Right ventricle myocardium inferior (tissue), 1 donor: ENCODE measurements around the gene GYG2. TPM values are rescaled to one million over a fixed set of nuclear protein-coding genes. Genes with fewer than 3 reads are reported as not detected.

ENCODE experiments used
- ATAC-seq: fragments of 200-7000 bp; cut with Tn5 transposase; one replicate; pipeline ENCODE4 v1.9.1; 2020; ENCODE audit warnings: mild to moderate bottlenecking, moderate library complexity
- DNase-seq: peaks from one replicate; pipeline ENCODE4 v3.0.0; 2021; ENCODE audit errors: missing footprints
- intact Hi-C: fragments of 100-400 bp; cut with DNase I; formaldehyde crosslinking; loops from one replicate; pipeline ENCODE4 v1.11.0; 2022
- total RNA-seq: library from RNA; stranded (reverse); fragmentation: NEBNext Ultra II Directional; extraction: Animal tissue kit (Norgen Biotek cat#: 25700); gene quantifications from one replicate; pipeline ENCODE4 v1.2.1, GENCODE V29; 2021
- donor health status: DM: no; HTN: yes; CAD: no; lungs with severe emphysema.

The GYG2 gene
- total RNA-seq, 1 donor from 2014 or later: 1.5 TPM

DNA sequence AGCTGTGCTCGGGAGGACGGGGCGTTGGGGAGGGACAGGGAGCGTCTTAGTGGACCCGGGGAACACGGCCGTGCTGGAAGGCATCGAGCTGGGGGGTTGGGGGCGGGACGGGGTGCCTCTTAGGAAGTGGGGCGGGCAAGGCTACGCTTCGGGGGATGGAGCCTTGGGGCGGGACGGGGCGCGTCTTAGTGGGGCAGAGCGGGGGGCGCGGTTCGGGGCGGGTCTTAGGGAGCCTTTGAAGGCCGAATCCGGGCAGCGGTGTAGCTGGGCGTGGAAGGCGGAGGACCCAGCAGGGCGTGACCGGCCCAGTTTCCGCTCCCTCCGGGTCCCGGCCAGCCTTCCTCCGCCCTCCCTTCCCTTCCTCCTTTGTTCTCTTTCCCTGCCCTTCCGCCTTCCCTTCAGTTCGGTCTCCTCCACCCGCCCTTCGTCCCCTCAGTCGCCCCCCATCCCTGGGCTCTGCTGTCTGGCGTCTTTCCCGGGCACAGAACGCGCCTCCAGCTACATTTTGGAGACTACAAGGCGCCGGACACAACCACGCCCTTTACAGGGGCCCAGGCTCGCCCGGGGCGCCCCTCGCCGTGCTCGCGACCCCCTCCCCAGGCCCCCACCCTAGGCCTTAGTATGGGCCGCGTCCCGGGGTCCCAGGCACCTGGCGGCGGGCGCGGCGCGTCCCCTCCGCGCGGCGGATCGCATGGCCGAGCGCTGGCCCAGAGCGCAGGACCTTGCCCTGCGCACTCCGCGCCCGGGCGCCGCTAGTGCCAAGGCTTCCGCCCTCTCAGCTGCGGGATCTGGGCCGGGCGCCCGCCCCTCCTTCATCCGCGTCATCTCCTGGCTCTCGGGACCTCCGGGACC is 100.1 kb downstream of the GYG2 start, which contains the start of gene ARSD:
TSS of gene ARSD (minus strand) at position 757 of the 852 bp plus-strand sequence. CDS start at position 693, 64 bp downstream.
- ATAC-seq (peak; percentile 97), DNase-seq (peak; percentile 95)
- intact Hi-C loops: no loop called here

DNA sequence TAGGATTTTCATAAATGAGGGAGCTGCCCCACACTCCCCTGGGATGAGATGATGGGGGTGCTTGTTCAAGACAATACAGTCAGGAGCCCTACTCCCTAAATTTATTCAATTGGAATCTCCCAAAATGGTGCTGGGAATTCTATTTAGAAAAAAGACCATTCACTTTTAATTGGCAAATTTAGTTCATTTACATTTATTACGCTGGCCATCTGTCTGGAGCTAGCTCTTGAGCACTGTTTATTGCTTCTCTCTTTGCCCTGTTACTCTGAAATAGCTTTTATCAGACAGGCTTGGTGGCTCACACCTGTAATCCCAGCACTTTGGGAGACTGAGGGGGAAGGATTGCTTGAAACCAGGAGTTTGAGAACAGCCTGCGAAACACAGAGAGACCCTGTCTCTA is 102.4 kb downstream of the GYG2 start:
- ATAC-seq (no peak), DNase-seq (no peak)
- intact Hi-C loops: no loop called here

DNA sequence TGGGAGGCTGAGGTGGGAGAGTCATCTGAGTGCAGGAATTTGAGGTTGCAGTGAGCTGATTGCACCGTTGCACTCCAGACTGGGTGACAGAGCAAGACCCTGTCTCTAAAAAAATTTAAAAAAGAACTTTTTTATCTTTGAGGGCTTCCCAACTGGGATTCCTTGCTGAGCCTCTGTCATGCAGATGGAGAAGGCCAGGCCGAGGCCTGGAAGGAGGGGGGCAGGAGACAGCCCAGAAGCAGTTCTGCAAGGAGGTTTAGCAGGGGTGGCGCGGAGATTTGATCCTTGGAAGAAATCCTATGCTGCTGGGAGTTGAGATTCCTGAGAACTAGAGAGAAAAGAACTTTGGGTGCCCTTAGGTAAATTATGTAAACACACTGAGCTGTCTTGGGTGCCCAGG is 102.9 kb downstream of the GYG2 start:
- DNase-seq (no peak), ATAC-seq (no peak)
- intact Hi-C loops: no loop called here

Other genes with a start within 250 kb of the GYG2 start
- 359 TPM for gene CD99, start 137.6 kb upstream of the GYG2 start, total RNA-seq
- gene XG, start 76.9 kb upstream of the GYG2 start, total RNA-seq: 0.19 TPM
- gene ARSD, start 100.4 kb downstream of the GYG2 start, total RNA-seq: 5.4 TPM
- gene ARSH, start 177.6 kb downstream of the GYG2 start, total RNA-seq: not detected
- not detected for gene ARSF, start 212.5 kb downstream of the GYG2 start, total RNA-seq